ENCODE measurements around the gene INVS. TPM values are rescaled to one million over a fixed set of nuclear protein-coding genes. Genes with fewer than 3 reads are reported as not detected.

Gene INVS
- total and polyA plus RNA-seq, 2 donors (not counting 3 experiments of a cell fraction or from before 2014, with no cell fraction given), result 8.5 to 17.9 TPM

- BruUV-seq (replicated peaks), result no TSS peak
These were observed 92.2 kb downstream of the INVS start for GRCh38 chr9:100191264-100191663.

DNA sequence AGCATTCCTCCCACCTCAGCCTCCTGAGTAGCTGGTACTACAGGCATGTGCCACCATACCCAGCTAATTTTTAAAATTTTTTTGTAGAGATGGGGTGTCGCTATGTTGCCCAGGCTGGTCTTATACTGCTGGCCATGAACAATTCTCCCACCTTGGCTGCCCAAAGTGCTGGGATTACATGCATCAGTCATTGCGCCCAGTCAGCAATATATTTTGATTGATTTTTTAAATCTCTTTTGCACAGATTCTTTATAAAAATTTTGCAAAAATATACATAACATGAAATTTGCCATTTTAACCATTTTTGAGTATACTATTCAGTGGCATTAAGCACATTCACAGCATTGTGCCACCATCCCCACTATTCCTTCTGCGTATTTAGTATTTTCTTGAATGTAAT is 94.0 kb downstream of the INVS start:
- Histone ChIP-seq H3K9me3 (replicated peaks; ENCODE audit: control insufficient read depth, insufficient read depth, low read length) (no peaks in the 10 kb centered on the region), H3K4me1 (ENCODE audit: control insufficient read depth, extremely low read depth, insufficient read depth, low read length) (no peaks in the 10 kb centered on the region), H3K36me3 (ENCODE audit: control insufficient read depth in 2 of 2, extremely low read depth in 1 of 2, insufficient read depth in 2 of 2, low read length in 2 of 2) (no peaks in the 10 kb centered on the region), H2AFZ (ENCODE audit: low read depth, low read length) (no peak overlapping the region), H3K4me3 (replicated peaks in 1 of 3; ENCODE audit: insufficient read depth in 1 of 3, low read depth in 1 of 3, low read length in 3 of 3) (no peak overlapping the region), H3K27me3 (ENCODE audit: control insufficient read depth in 2 of 2, insufficient read depth in 2 of 2, low read length in 2 of 2) (no peaks in the 10 kb centered on the region), H3K9me1 (replicated peaks; ENCODE audit: control insufficient read depth, extremely low read depth, insufficient read depth, low read length) (no peaks in the 10 kb centered on the region), H3K27ac (ENCODE audit: insufficient read depth, low read depth, low read length) (no peak overlapping the region), H3K9ac (replicated peaks; ENCODE audit: extremely low read depth, insufficient read depth, low read length) (no peak overlapping the region), H3K4me2 (ENCODE audit: insufficient read depth, low read length) (no peak overlapping the region), H4K20me1 (replicated peaks; ENCODE audit: control insufficient read depth, extremely low read depth, insufficient read depth, low read length) (no peaks in the 10 kb centered on the region), H3K79me2 (ENCODE audit: control insufficient read depth, insufficient read depth, low read length) (no peaks in the 10 kb centered on the region)
- no peak for TF ChIP-seq EZH2 (IDR thresholded peaks at IDR 0.05; ENCODE audit: borderline replicate concordance, low read depth, low read length, severe bottlenecking)
- no peak for TF ChIP-seq POLR2A (IDR thresholded peaks at IDR 0.05; ENCODE audit: low read depth, low read length)
- TF ChIP-seq FOS (IDR thresholded peaks at IDR 0.05; ENCODE audit: borderline replicate concordance, insufficient read depth, low read length), result no peak
- TF ChIP-seq GATA2 (IDR thresholded peaks at IDR 0.05; ENCODE audit: insufficient read depth, insufficient read length, low read depth, low read length), result no peak
- TF ChIP-seq MYC (IDR thresholded peaks at IDR 0.05; ENCODE audit: low read depth, low read length), result no peak
- no peak for TF ChIP-seq JUN (IDR thresholded peaks at IDR 0.05; ENCODE audit: borderline replicate concordance, insufficient read depth, insufficient read length, low read depth)
- TF ChIP-seq CTCF (IDR thresholded peaks at IDR 0.05; ENCODE audit: extremely low read depth in 1 of 2, insufficient read depth in 1 of 2, low read depth in 1 of 2, low read length in 2 of 2), result no peak
- BruUV-seq (replicated peaks), result no TSS peak
- ChIA-PET CTCF (no interaction called here), POLR2A (no interaction called here)
- no peak for DNase-seq (ENCODE audit: low read depth, low spot score)
- no peak for FAIRE-seq
- intact Hi-C loops (cut with micrococcal nuclease), result no loop called here
- dilution Hi-C loops (cut with MboI; ENCODE audit: extremely low pct_ligation_motif_present, low sequenced_read_pairs), result no loop called here

More at GRCh38 chr9:100191264-100191663, 92.2 kb downstream of the INVS start:
- intact Hi-C loops (cut with micrococcal nuclease) (no loop called here), dilution Hi-C loops (cut with MboI; ENCODE audit: extremely low pct_ligation_motif_present, low sequenced_read_pairs) (no loop called here)
- DNase-seq (ENCODE audit: low read depth, low spot score), result no peak
- Histone ChIP-seq H3K9ac (replicated peaks; ENCODE audit: extremely low read depth, insufficient read depth, low read length) (no peak overlapping the region), H3K79me2 (ENCODE audit: control insufficient read depth, insufficient read depth, low read length) (no peaks in the 10 kb centered on the region), H3K27me3 (ENCODE audit: control insufficient read depth in 2 of 2, insufficient read depth in 2 of 2, low read length in 2 of 2) (no peaks in the 10 kb centered on the region), H3K4me3 (replicated peaks in 1 of 3; ENCODE audit: insufficient read depth in 1 of 3, low read depth in 1 of 3, low read length in 3 of 3) (no peak overlapping the region), H3K4me2 (ENCODE audit: insufficient read depth, low read length) (no peak overlapping the region), H3K9me3 (replicated peaks; ENCODE audit: control insufficient read depth, insufficient read depth, low read length) (no peaks in the 10 kb centered on the region), H4K20me1 (replicated peaks; ENCODE audit: control insufficient read depth, extremely low read depth, insufficient read depth, low read length) (no peaks in the 10 kb centered on the region), H2AFZ (ENCODE audit: low read depth, low read length) (no peak overlapping the region), H3K9me1 (replicated peaks; ENCODE audit: control insufficient read depth, extremely low read depth, insufficient read depth, low read length) (no peaks in the 10 kb centered on the region), H3K4me1 (ENCODE audit: control insufficient read depth, extremely low read depth, insufficient read depth, low read length) (no peaks in the 10 kb centered on the region), H3K36me3 (ENCODE audit: control insufficient read depth in 2 of 2, extremely low read depth in 1 of 2, insufficient read depth in 2 of 2, low read length in 2 of 2) (no peaks in the 10 kb centered on the region), H3K27ac (ENCODE audit: insufficient read depth, low read depth, low read length) (no peak overlapping the region)
- POLR2A ChIA-PET, result no interaction called here
- TF ChIP-seq JUN (IDR thresholded peaks at IDR 0.05; ENCODE audit: borderline replicate concordance, insufficient read depth, insufficient read length, low read depth), result no peak
- CTCF ChIA-PET, result no interaction called here
- no peak for FAIRE-seq
